NT2/D1 (cell line): Measurements from ENCODE around the gene WDSUB1.

ENCODE experiments used
- DNase-seq: peaks from one replicate; pipeline ENCODE4 v3.0.0-alpha.2; 2011; ENCODE audit warnings: low read depth, low spot score
- H3K27me3 ChIP-seq: 2 replicates; pipeline ENCODE4 v1.6.0; 2011; ENCODE audit warnings: mild to moderate bottlenecking; ENCODE audit not compliant: insufficient read length, insufficient read depth
- H3K36me3 ChIP-seq: 2 replicates; pipeline ENCODE4 v1.6.1; 2011; ENCODE audit warnings: mild to moderate bottlenecking, low read length, mixed read lengths; ENCODE audit not compliant: insufficient read depth, insufficient read length
- H3K4me1 ChIP-seq: 2 replicates; pipeline ENCODE4 v1.5.1; 2011; ENCODE audit not compliant: insufficient read depth, insufficient read length
- H3K4me3 ChIP-seq: 2 replicates; pipeline ENCODE4 v1.5.1; 2011; ENCODE audit warnings: low read depth; ENCODE audit not compliant: insufficient read length
- H3K9ac ChIP-seq: 2 replicates; pipeline ENCODE4 v1.6.0; 2011; ENCODE audit warnings: low read depth; ENCODE audit not compliant: insufficient read length
- H3K9me3 ChIP-seq: 2 replicates; pipeline ENCODE4 v1.5.1; 2011; ENCODE audit warnings: mild to moderate bottlenecking, low read length; ENCODE audit not compliant: insufficient read depth
- SUZ12 ChIP-seq: IDR thresholded peaks from 2 replicates; pipeline ENCODE4 v1.6.1; 2011; ENCODE audit not compliant: insufficient read length, insufficient read depth; ENCODE audit errors: extremely low read depth
- YY1 ChIP-seq: IDR thresholded peaks from 2 replicates; pipeline ENCODE4 v1.6.1; 2011; ENCODE audit not compliant: insufficient read length, insufficient read depth
- ZNF274 ChIP-seq: IDR thresholded peaks from 2 replicates; pipeline ENCODE4 v1.6.1; 2011; ENCODE audit warnings: mild to moderate bottlenecking, low read depth, low read length

The WDSUB1 gene

DNA sequence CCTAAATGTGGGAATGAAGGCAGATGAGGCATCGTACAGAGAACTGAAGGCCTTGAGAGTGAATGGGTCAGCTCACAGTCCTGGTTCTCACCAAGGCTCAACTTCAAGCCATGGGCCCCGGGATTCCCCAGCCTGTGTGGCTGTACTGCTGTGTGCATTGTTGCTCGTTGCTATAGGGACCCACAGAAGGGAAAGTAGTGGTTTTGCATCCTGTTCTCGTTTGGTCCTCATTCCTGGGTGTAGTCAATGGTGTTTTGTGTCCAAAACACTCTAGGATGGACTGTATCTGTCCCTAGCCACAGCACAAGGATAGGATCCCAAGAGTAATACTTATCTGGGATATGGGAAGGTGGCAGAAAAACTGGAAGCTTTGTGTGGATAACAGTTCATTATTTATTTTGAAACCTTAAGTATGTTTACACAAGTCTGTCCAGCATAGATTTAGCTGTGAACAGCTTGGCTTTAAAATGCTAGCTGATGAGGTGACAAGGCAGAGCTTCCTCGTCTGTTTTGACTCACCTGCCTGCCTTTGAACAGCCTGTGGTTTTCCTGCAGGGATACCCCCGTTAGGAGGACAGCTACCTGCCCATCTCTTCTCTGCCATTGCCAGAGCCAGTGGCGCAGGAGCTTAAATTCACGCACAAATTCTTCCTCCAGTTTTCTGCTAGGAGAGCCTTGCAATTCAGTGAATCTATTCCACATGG is 85.0 kb downstream of the WDSUB1 start:
- no peak for DNase-seq

DNA sequence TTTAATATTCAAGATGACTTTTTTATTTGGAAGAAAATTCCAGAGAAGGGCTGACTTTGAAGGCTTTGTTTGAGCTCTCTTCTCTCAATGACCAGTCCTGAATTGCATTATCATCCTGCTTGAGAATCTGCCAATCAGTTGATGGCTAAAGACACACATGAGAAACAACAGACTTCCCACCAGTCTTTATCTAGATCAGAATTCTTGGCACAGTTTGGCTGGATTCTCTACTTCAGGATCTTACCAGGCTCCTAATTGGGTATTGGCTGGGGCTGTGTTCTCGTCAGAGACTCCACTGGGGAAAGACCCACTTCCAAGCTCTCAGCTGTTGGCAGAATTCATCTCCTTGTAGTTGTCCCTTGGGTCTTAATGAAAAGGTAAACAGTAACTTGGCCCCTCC is 86.0 kb downstream of the WDSUB1 start:
- no peak for DNase-seq
- Histone ChIP-seq H3K9me3 (no peaks in the 10 kb centered on the region), H3K4me3 (no peak overlapping the region), H3K36me3 (peaks cover 41% of the 10 kb centered on the region), H3K9ac (no peak overlapping the region), H3K27me3 (no peaks in the 10 kb centered on the region), H3K4me1 (no peaks in the 10 kb centered on the region)
- TF ChIP-seq YY1 = no peak
- TF ChIP-seq SUZ12 = no peak
- no peak for TF ChIP-seq ZNF274

More for the DNA sequence above, 85.0 kb downstream of the WDSUB1 start:
- H3K4me3 ChIP-seq = no peak overlapping the region
- TF ChIP-seq YY1 = no peak
- TF ChIP-seq SUZ12 = no peak
- TF ChIP-seq ZNF274 = no peak
- H3K27me3 ChIP-seq = no peaks in the 10 kb centered on the region
- H3K9me3 ChIP-seq = no peaks in the 10 kb centered on the region
- peaks cover 41% of the 10 kb centered on the region for H3K36me3 ChIP-seq
- no peaks in the 10 kb centered on the region for H3K4me1 ChIP-seq
- H3K9ac ChIP-seq = no peak overlapping the region

DNA sequence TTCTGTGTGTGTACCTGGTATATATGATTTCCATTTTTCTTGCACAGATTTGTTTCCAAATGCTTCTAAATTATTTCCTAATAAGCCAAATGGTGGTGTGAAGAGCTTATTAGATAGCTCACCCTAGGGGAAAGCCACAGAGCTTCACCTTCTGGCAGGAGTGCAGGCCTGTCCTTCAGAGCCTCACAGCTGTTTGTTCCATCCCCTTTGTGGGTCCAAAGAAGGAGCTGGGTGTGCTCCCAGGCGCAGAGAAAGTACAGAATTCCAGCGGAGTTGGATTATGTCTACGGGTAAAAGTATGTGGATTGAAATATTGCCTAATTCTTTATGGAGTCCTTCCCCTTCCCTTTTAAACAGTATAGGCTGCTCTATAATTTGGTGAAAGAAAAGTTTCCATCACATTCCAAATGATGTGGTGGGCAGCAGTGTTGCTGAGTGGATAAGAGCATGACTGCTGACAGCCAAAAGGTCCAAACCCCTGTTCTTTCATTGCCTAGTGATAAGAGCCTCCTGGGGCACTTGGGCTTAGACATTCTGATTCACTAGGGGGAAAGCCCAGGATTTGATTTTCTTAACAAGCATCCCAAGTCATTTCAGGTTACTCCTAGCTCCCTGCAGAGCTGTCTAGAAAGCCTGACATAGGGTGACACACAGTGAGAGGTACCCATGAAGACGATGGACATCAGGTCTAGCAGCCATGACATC is 86.6 kb downstream of the WDSUB1 start:
- H3K9ac ChIP-seq = no peak overlapping the region
- no peaks in the 10 kb centered on the region for H3K4me1 ChIP-seq
- peaks cover 45% of the 10 kb centered on the region for H3K36me3 ChIP-seq
- no peaks in the 10 kb centered on the region for H3K27me3 ChIP-seq
- no peaks in the 10 kb centered on the region for H3K9me3 ChIP-seq
- no peak overlapping the region for H3K4me3 ChIP-seq
- no peak for TF ChIP-seq YY1
- TF ChIP-seq SUZ12 = no peak
- no peak for TF ChIP-seq ZNF274
- DNase-seq = no peak

- DNase-seq = no peak
- Histone ChIP-seq H3K9me3 (no peaks in the 10 kb centered on the region), H3K36me3 (peaks cover 48% of the 10 kb centered on the region), H3K9ac (no peak overlapping the region), H3K4me1 (no peaks in the 10 kb centered on the region), H3K27me3 (no peaks in the 10 kb centered on the region), H3K4me3 (no peak overlapping the region)
- TF ChIP-seq YY1 = no peak
- no peak for TF ChIP-seq SUZ12
- TF ChIP-seq ZNF274 = no peak
These were observed 87.3 kb downstream of the WDSUB1 start for GRCh38 chr2:159199236-159199635.

- no peak overlapping the region for H3K9ac ChIP-seq
- TF ChIP-seq SUZ12 = no peak
- no peak for DNase-seq
- no peaks in the 10 kb centered on the region for H3K4me1 ChIP-seq
- no peak overlapping the region for H3K4me3 ChIP-seq
- no peaks in the 10 kb centered on the region for H3K9me3 ChIP-seq
- no peaks in the 10 kb centered on the region for H3K27me3 ChIP-seq
- peaks cover 51% of the 10 kb centered on the region for H3K36me3 ChIP-seq
These were observed 90.0 kb downstream of the WDSUB1 start for GRCh38 chr2:159196393-159196925.

DNA sequence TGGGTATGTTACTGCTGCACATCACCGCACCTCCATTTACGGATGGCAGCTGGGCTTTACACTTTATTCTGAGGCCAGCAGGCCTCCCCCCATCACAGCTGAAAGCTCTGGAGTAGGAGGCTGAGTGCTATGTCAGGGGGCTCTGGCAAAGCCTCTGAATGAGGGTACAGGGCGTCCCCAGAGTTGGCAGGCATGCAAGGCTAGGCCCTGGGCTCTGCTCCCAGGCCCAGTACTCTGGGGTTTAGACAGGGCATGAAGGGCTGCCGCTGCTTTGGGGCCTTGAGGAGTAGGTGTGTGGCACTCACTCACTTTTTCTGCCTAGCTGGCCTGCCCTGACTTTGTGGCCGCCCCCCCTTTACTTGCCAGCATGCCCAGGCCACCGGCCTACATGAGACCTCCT is 90.8 kb downstream of the WDSUB1 start:
- peaks cover 54% of the 10 kb centered on the region for H3K36me3 ChIP-seq
- no peaks in the 10 kb centered on the region for H3K4me1 ChIP-seq
- DNase-seq = no peak
- H3K9me3 ChIP-seq = no peaks in the 10 kb centered on the region
- no peak overlapping the region for H3K4me3 ChIP-seq
- TF ChIP-seq SUZ12 (no peak), ZNF274 (no peak), YY1 (no peak)
- H3K9ac ChIP-seq = no peak overlapping the region
- no peaks in the 10 kb centered on the region for H3K27me3 ChIP-seq

GRCh38 chr2:159194241-159194640 is 92.3 kb downstream of the WDSUB1 start:
- no peak for TF ChIP-seq YY1
- TF ChIP-seq ZNF274 = no peak
- no peak for TF ChIP-seq SUZ12
- peaks cover 55% of the 10 kb centered on the region for H3K36me3 ChIP-seq
- no peak overlapping the region for H3K4me3 ChIP-seq
- H3K9me3 ChIP-seq = no peaks in the 10 kb centered on the region
- DNase-seq = no peak
- H3K27me3 ChIP-seq = no peaks in the 10 kb centered on the region
- no peaks in the 10 kb centered on the region for H3K4me1 ChIP-seq
- no peak overlapping the region for H3K9ac ChIP-seq
